ENCODE results near the gene SLC6A3.

DNA sequence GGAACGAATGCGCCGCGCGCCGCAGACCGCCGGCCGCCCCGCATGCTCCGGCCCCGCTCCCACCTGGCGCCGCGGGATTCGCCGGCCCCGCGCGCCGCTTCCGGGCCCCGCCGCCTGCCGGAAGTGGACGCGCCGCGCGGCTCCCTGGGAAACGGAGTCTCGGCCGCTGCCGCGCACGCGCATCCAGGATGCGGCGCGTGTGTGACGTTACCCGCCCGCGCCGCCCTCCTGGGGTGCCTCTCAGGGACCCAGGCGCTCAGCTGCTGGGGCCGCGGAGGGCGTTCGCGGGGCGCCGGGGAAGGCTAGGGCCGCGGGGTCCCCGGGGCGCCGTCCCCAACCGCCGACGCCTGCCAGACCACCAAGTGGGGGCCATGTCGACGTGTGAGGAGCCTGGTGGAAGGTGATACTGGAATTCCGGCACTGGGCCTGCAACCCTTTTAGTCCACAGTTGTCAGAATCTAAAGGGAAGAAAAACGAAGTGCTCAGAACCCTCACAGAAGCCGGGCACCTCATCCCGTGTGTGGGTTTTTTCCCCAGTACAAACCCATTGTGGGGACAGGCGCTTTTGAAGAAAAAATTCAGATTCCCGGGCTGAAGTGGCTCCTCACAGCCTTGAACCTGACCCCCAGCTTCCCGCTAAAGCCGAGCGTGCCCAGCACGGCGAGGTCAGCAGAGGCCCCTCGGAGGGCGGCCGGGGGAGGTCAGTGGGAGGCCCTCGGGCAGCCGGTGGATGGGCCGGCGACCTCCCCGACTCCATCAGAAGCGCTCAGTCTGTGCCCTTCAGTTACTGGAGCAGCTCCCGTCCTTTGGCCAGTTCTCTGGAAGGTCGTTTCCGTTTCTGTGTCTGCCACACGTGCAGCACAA is 100.0 kb downstream of the SLC6A3 start, which contains the start of gene CLPTM1L:
- TF ChIP-seq HOXA7 (CRISPR knock-in tag; IDR thresholded peaks at IDR 0.05) (no peak), UBTF (CRISPR knock-in tag; IDR thresholded peaks at IDR 0.05) (peak; percentile 45; the same call in 1 of the 2 replicates), KAT2B (IDR thresholded peaks at IDR 0.05; ENCODE audit: borderline replicate concordance, low read depth, low read length) (no peak), POLR2A (IDR thresholded peaks at IDR 0.05; ENCODE audit: insufficient read depth in 1 of 2, low read depth in 2 of 2, low read length in 2 of 2) (peak; percentile 51 to 70), CTCF (CRISPR knock-in tag; IDR thresholded peaks at IDR 0.05) (no peak), GMEB1 (CRISPR knock-in tag; IDR thresholded peaks at IDR 0.05; ENCODE audit: borderline replicate concordance) (peak; percentile 74), ZFX (CRISPR knock-in tag; IDR thresholded peaks at IDR 0.05; ENCODE audit: low read depth) (peak; percentile 90), ZNF639 (CRISPR knock-in tag; conservative IDR thresholded peaks at IDR 0.05) (no peak), ELK4 (CRISPR knock-in tag; IDR thresholded peaks at IDR 0.05; ENCODE audit: borderline replicate concordance) (no peak), TCF7L2 (IDR thresholded peaks at IDR 0.05; ENCODE audit: low read depth, low read length) (no peak), NONO (IDR thresholded peaks at IDR 0.05) (no peak), NONO (CRISPR knock-in tag; conservative IDR thresholded peaks at IDR 0.05) (0 out of 2 replicates have a peak, but pooled peaks have one; percentile 39), ZC3H13 (CRISPR knock-in tag; IDR thresholded peaks at IDR 0.05) (no peak), ZFP36 (IDR thresholded peaks at IDR 0.05; ENCODE audit: borderline replicate concordance, low read depth, low read length, partially characterized antibody) (no peak), FOXJ3 (CRISPR knock-in tag; IDR thresholded peaks at IDR 0.05; ENCODE audit: borderline replicate concordance) (no peak)
